ENCODE data around the gene PRKAR1A.

DNA sequence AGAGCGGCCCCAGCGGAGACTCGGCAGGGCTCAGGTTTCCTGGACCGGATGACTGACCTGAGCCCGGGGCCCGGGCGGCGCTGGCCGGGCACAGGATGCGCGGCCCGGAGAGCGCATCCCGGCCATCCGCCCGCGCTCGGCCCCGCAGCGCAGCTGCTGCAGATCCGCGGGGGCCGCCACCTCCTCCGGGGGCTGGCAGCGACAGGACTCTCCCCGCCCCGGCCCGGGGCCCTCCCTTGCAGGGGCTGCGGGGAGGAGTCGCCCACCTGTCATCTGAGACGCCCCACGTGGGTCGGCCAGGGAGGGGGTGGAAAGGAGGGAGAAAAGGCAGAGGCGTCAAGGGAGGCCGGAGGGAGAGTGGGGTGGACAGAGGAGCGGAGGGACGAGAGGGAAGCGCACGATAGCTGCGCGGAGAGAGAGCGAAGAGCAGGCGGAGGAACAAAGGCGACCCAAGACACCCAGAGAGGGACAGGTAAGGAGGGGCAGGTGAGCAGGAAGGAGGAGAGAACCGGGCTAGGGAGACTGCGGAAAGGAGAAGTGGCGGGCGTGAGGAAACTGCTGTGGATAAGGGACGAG is 471 bp upstream of the PRKAR1A start:
- TF ChIP-seq POLR2A (IDR thresholded peaks at IDR 0.05) = peak in 1 of 3 donors; percentile 44
- TF ChIP-seq, protein P1, sequence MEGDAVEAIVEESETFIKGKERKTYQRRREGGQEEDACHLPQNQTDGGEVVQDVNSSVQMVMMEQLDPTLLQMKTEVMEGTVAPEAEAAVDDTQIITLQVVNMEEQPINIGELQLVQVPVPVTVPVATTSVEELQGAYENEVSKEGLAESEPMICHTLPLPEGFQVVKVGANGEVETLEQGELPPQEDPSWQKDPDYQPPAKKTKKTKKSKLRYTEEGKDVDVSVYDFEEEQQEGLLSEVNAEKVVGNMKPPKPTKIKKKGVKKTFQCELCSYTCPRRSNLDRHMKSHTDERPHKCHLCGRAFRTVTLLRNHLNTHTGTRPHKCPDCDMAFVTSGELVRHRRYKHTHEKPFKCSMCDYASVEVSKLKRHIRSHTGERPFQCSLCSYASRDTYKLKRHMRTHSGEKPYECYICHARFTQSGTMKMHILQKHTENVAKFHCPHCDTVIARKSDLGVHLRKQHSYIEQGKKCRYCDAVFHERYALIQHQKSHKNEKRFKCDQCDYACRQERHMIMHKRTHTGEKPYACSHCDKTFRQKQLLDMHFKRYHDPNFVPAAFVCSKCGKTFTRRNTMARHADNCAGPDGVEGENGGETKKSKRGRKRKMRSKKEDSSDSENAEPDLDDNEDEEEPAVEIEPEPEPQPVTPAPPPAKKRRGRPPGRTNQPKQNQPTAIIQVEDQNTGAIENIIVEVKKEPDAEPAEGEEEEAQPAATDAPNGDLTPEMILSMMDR (IDR thresholded peaks at IDR 0.05 in 8 of 11, conservative IDR thresholded peaks at IDR 0.05 in 3 of 11) = peak in 2 of 11 experiments; percentile 5 to 28
